ENCODE results near the gene NDOR1.

DNA sequence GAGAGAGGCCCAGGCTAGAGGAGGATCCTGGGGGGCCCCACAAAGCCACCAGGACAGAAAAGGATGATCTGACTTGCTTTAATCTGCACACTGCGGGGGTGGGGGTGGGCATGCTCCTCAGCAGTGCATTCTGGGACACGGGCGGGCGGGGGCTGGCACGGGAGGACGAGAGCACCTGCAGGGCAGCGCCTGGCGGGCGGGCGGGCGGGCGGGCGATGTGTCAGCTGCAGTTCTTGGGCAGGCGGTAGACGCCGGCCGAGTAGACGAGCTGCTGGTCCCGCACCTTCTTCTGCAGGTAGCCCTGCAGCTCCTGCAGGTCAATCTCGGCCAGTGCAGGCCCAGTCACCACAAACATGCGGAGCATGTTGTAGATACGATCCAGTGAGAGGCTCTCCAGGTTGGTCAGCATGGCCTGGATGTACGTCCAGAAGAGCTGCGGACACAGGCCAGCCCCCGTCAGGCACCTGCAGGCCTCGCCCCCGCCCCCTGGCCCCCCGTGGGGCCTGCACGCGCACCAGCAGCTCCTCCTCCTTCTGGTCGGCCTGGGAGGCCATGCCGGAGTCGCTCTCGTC, 30.7 kb upstream of the NDOR1 start:
- TF ChIP-seq POLR2A (IDR thresholded peaks at IDR 0.05), result no peak
- TF ChIP-seq, protein P1, sequence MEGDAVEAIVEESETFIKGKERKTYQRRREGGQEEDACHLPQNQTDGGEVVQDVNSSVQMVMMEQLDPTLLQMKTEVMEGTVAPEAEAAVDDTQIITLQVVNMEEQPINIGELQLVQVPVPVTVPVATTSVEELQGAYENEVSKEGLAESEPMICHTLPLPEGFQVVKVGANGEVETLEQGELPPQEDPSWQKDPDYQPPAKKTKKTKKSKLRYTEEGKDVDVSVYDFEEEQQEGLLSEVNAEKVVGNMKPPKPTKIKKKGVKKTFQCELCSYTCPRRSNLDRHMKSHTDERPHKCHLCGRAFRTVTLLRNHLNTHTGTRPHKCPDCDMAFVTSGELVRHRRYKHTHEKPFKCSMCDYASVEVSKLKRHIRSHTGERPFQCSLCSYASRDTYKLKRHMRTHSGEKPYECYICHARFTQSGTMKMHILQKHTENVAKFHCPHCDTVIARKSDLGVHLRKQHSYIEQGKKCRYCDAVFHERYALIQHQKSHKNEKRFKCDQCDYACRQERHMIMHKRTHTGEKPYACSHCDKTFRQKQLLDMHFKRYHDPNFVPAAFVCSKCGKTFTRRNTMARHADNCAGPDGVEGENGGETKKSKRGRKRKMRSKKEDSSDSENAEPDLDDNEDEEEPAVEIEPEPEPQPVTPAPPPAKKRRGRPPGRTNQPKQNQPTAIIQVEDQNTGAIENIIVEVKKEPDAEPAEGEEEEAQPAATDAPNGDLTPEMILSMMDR (IDR thresholded peaks at IDR 0.05), result no peak
